Smooth muscle cell of the brain vasculature (primary cell): Measurements from ENCODE around the gene RALGDS.
"Not testable (repeated sequence)": the region's sequence is repeated elsewhere in the genome, so short reads cannot be mapped to it uniquely, and the experiment has no call there.

Experiments used
- DNase-seq: peaks from one replicate; pipeline ENCODE4 v3.0.0-alpha.2; 2012; ENCODE audit warnings: low read depth, low spot score

RALGDS gene

DNA sequence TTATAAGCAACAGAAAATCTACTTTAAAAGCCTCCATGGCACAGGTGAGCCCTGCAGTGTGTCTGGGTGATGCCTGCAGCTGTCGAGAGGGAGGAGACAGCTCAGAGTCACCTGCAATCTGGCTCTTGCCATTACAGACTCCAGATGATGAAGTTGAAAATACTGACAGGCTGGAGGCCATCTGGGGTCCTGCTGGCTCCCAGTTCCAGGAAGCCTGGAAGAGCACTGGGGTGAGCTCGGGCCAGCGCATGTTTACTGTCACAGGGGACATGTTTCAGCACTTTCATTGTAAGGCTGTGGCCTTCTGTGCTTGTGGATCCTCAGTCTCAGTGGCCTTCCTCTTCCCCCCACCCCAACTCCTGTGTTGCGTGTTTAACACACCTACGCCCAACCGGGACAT lies 30.9 kb downstream of the RALGDS start:
- no peak for DNase-seq

GRCh38 chr9:133089271-133089671 lies 31.8 kb downstream of the RALGDS start:
- DNase-seq: no peak

DNA sequence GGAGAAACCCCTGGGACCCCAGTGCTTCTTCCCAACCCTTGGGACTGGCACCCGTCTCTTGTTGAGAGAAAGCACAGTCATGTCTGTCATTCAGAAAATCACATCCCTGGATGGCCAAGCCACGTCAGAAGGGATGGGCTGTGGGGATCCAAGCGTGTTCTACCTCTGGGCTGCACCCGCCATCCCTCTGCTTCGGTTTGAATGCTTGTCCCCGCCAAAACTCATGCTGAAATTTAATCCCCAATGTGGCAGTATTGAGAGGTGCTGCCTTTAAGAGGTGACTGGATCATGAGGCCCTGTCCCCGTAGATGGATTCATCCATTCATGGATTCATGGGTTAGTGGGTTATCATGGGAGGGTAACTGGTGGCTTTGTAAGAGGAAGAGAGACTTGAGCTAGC lies 32.3 kb downstream of the RALGDS start:
- DNase-seq: no peak

GRCh38 chr9:133088146-133088750 lies 32.8 kb downstream of the RALGDS start:
- DNase-seq: no peak

DNA sequence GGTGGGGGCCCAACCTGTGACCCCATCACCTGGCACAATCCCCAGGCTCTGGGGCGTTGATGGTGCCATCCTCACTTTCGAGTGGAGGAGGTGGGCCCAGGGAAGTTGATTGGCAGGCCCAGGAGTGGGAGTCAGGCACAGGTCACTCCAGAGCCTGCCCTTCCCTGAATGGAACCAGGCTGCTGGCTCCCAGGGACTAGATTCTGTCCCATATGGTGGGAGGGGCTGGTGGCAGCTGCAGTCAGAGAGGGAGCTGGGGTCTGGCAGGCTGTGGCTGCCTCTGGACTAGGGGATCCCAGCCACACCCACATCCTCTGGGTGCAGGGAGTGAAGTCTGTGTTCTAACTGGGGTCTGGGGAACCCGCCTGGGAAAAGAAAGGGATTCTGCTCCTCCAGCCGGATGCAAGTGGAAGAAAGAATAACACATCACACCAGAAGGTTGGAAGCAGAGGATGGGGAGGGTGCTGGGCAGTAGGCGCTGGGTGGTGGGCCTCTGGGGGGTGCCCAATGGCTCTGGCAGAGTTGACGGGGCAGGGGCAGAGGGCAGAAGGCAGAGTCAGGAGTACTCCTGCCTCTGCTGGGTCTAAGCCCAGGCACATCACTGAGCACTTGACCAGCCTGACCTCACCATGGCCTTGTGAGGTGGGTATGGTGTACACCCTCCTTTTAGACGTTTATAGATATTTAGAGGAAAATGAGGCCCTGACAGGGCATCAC lies 33.5 kb downstream of the RALGDS start:
- no peak for DNase-seq

DNA sequence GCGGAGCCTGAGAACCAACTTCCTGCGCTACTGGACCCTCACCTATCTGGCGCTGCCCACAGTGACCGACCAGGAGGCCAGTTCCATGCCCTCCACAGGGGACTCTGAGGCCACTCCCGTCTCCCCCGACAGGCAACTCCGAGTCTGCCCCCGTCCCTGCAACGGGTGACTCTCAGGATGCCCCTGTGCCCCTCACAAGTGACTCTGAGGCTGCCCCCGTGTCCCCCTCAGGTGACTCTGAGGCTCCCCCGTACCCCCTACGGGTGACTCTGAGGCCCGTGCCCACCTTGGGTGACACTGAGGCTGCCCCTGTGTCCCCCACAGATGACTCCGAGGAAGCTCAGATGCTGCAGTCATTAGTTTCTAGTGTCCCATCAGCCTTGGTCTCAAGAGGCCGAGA lies 34.1 kb downstream of the RALGDS start:
- no peak for DNase-seq

DNA sequence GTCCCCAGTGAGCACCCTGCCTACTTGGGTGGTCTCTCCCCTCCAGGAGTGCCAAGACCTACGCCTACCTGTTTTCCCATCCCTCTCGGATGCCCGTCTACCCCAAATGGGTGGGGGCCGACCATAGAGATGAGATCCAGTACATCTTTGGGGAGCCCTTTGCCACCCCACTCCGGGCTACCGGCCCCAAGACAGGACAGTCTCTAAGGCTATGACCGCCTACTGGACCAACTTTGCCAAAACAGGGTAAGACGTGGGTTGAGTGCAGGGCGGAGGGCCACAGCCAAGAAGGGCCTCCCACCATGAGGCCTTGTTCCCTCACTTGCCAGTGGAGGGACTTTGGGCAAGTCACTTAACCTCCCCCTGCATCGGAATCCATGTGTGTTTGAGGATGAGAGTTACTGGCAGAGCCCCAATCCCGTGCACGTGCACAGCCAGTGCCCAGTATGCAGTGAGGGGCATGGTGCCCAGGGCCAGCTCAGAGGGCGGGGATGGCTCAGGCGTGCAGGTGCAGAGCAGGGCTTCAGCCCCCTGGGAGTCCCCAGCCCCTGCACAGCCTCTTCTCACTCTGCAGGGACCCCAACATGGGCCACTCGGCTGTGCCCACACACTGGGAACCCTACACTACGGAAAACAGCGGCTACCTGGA lies 34.7 kb downstream of the RALGDS start:
- not testable (repeated sequence) for DNase-seq

DNA sequence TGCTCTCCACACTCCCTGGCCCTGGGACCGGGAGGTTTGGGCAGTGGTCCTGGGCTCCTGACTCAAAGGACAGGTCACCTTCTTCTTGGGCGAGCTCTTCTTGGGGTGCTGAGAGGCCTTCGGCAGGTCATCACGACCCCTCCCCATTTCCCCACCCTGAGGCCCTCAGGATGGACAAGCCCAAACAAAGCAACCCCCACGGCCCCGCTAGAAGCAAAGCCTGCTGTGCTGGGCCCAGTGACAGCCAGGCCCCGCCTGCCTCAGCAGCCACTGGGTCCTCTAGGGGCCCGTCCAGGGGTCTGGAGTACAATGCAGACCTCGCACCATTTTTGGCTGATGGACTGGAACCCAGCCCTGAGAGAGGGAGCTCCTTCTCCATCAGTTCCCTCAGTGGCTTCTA lies 37.4 kb downstream of the RALGDS start:
- not testable (repeated sequence) for DNase-seq

- not testable (repeated sequence) for DNase-seq
These were observed 38.9 kb downstream of the RALGDS start for GRCh38 chr9:133081957-133082644.

DNA sequence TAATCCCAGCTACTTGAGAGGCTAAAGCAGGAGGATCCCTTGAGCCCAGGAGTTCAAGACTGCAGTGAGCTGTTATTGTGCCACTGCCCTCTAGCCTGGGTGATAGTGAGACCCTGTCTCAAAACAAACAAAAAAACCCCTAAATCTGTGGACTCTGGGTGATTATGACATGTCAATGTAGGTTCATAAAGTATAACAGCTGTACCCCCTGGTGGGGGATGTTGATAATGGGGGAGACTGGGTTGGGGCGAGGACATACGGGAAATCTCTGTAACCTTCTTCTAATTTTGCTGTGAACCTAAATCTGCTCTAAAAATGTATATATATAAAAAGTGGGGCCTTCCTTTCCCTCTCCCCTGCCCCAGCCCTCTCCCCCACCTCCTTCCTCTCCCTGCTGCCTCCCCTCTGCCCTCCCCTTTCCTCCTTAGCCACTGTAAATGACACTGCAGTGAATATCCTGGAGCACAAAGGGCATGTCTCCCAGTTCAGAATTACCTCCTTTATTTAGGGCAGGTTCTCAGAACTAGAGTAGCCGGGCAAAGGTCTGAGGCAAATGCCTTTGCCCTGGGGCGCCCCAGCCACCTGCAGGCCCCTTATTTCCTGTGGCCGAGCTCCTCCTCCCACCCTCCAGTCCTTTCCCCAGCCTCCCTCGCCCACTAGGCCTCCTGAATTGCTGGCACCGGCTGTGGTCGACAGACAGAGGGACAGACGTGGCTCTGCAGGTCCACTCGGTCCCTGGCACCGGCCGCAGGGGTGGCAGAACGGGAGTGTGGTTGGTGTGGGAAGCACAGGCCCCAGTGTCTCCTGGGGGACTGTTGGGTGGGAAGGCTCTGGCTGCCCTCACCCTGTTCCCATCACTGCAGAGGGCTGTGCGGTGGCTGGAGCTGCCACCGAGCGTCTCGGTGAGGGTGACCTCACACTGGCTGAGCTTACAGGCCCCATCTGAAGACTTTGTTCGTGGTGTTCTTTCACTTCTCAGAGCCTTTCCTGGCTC lies 40.0 kb downstream of the RALGDS start:
- not testable (repeated sequence) for DNase-seq

GRCh38 chr9:133080161-133080560 lies 40.9 kb downstream of the RALGDS start:
- no peak for DNase-seq

- DNase-seq: no peak
These were observed 42.6 kb downstream of the RALGDS start for GRCh38 chr9:133078486-133078885.

DNA sequence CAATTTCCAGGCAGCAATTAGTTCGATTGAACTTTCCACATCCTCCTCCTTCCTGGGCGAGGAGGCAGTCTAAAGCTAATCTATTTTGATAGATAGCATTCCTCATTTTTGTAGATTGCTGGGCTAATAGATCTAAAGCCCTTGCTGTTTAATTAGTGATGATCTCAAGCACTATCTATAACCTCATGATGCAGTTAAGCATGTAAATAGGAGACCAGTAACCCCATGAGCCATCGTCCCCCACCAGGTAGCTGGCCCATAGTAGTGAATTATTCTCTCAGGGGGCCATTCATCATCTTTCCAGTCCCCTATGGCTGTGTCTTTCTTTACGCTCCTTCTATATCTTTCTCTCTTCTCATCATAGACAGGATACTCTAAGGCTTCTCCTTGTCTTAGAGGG lies 44.3 kb downstream of the RALGDS start:
- no peak for DNase-seq

GRCh38 chr9:133075925-133076630 lies 45.0 kb downstream of the RALGDS start:
- peak; percentile 65 for DNase-seq

DNA sequence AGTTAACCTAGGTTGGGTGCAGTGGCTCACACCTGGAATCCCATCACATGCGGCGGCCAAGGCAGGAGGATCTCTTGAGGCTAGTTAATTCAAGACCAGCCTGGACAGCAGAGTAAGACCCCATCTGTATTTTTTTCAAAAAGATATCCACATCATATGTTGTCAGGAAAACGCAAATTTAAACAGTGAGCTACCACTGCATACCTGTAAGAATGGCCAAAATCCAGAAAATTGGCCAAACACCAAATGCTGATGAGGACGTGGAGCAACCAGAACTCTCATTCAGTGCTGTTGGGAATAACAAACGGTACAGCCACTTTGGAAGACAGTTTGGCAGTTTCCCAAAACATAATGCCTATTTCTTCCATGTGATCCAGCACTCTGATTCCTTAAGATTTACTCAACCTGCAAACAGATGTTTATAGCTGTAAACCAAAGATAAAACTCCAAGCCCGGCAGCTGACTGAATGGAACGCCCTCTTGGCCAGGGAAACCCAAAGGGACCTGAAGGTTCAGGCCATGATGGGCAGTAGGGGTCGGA lies 46.9 kb downstream of the RALGDS start:
- DNase-seq: no peak

GRCh38 chr9:133073086-133074014 lies 47.7 kb downstream of the RALGDS start:
- no peak for DNase-seq

GRCh38 chr9:133072210-133072609 lies 48.8 kb downstream of the RALGDS start:
- DNase-seq: not testable (repeated sequence)

DNA sequence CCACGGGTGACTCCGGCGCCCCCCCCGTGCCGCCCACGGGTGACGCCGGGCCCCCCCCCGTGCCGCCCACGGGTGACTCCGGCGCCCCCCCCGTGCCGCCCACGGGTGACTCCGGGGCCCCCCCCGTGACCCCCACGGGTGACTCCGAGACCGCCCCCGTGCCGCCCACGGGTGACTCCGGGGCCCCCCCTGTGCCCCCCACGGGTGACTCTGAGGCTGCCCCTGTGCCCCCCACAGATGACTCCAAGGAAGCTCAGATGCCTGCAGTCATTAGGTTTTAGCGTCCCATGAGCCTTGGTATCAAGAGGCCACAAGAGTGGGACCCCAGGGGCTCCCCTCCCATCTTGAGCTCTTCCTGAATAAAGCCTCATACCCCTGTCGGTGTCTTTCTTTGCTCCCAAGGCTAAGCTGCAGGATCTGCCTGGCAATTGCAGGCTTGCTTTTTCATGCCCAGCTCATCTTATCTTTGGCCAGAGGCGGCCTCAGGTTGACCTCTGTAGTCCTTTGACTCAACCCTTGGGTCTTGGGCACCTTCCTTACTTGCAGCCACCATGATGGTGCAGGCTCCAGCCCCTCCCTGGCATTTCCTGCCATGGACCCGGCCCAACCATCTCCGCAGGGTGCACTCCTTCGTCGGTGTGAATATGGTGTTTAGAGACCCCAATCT lies 49.4 kb downstream of the RALGDS start:
- DNase-seq: no peak

GRCh38 chr9:133070985-133071384 lies 50.1 kb downstream of the RALGDS start:
- not testable (repeated sequence) for DNase-seq
